B cell (primary cell): Measurements from ENCODE around the gene RGS19. TPM values are rescaled to one million over a fixed set of nuclear protein-coding genes. Genes with fewer than 3 reads are reported as not detected.

Source experiments
- ATAC-seq: fragments of 200-7000 bp; cut with Tn5 transposase; one replicate; pipeline ENCODE4 v1.10.0; 2021; ENCODE audit warnings: low read depth, mild to moderate bottlenecking, moderate number of reproducible peaks, moderate library complexity
- CTCF ChIA-PET: fragments of 350-600 bp; sonication (Branson Sonifier 250); formaldehyde crosslinking; loops from one replicate; lab custom pipeline; 2021; ENCODE audit warnings: antibody characterized with exemption, inconsistent platforms; lab: Charles Lee
- POLR2A ChIA-PET: fragments of 350-600 bp; sonication (Branson Sonifier 250); formaldehyde crosslinking; loops from one replicate; lab custom pipeline; 2021; ENCODE audit warnings: antibody characterized with exemption; lab: Charles Lee
- DNase-seq: peaks from one replicate; pipeline ENCODE4 v3.0.0; 2013
- H2AFZ ChIP-seq: 2 replicates; pipeline ENCODE4 v1.6.1; 2012; ENCODE audit warnings: mild to moderate bottlenecking, low read depth, low read length; ENCODE audit not compliant: insufficient read depth, poor library complexity, severe bottlenecking
- H3K27ac ChIP-seq, 2 donors: 1 replicate in 1 of 2; 2 replicates in 1 of 2; pipeline ENCODE4 v1.5.1; 2012 to 2013; ENCODE audit warnings: low read length in 2 of 2, mild to moderate bottlenecking in 2 of 2, moderate library complexity in 1 of 2
- H3K27me3 ChIP-seq, 4 experiments: fragments of 200-600 bp in 1 of 4; sonication (generic) in 1 of 4; replicated peaks in 1 of 4; 1 replicate in 2 of 4; 2 replicates in 2 of 4; pipeline versions ENCODE4 v1.6.1 to v1.7.0; 2013 to 2016; ENCODE audit warnings: low read length in 3 of 4, mild to moderate bottlenecking in 2 of 4, mixed read lengths in 1 of 4, moderate library complexity in 1 of 4; ENCODE audit not compliant: insufficient read depth in 4 of 4, control insufficient read depth in 3 of 4; ENCODE audit errors: control extremely low read depth in 1 of 4
- H3K36me3 ChIP-seq, 2 experiments: replicated peaks in 1 of 2; 1 replicate in 1 of 2; 2 replicates in 1 of 2; pipeline versions ENCODE4 v1.6.1 to v1.7.1; 2013; ENCODE audit warnings: low read length in 1 of 2; ENCODE audit not compliant: insufficient read depth in 2 of 2, control insufficient read depth in 1 of 2; ENCODE audit errors: control extremely low read depth in 1 of 2, extremely low read depth in 1 of 2
- H3K4me1 ChIP-seq, 2 donors: fragments of 200-600 bp in 1 of 2; sonication (generic) in 1 of 2; 1 replicate in 1 of 2; 2 replicates in 1 of 2; pipeline versions ENCODE4 v1.5.1 to v1.6.1; 2013 to 2017; ENCODE audit warnings: low read length in 2 of 2; ENCODE audit not compliant: control insufficient read depth in 2 of 2, insufficient read depth in 2 of 2
- H3K4me2 ChIP-seq: replicated peaks from 2 replicates; pipeline ENCODE3; 2012; ENCODE audit warnings: mild to moderate bottlenecking, low read depth, low read length; ENCODE audit not compliant: poor library complexity, severe bottlenecking
- H3K4me3 ChIP-seq, 5 experiments: fragments of 200-600 bp in 1 of 5; sonication (generic) in 1 of 5; 1 replicate in 3 of 5; 2 replicates in 2 of 5; pipeline versions ENCODE4 v1.5.1 to v1.7.0; 2011 to 2016; ENCODE audit warnings: low read length in 4 of 5, mild to moderate bottlenecking in 4 of 5, low read depth in 2 of 5, control low read depth in 1 of 5, moderate library complexity in 1 of 5; ENCODE audit not compliant: insufficient read depth in 1 of 5; ENCODE audit errors: control extremely low read depth in 1 of 5, extremely low read depth in 1 of 5
- H3K79me2 ChIP-seq: fragments of 200-600 bp; sonication (generic); one replicate; pipeline ENCODE4 v1.6.0; 2016; ENCODE audit warnings: low read length; ENCODE audit not compliant: control insufficient read depth, insufficient read depth
- H3K9ac ChIP-seq: fragments of 200-600 bp; sonication (generic); 2 replicates; pipeline ENCODE4 v1.6.1; 2017; ENCODE audit warnings: mild to moderate bottlenecking, low read length, moderate library complexity
- H3K9me3 ChIP-seq, 3 donors: one replicate each; pipeline versions ENCODE4 v1.6.1 to v1.7.1; 2013; ENCODE audit warnings: low read length in 2 of 3; ENCODE audit not compliant: control insufficient read depth in 2 of 3, insufficient read depth in 1 of 3; ENCODE audit errors: control extremely low read depth in 1 of 3
- H4K20me1 ChIP-seq: 2 replicates; pipeline ENCODE4 v1.6.0; 2012; ENCODE audit warnings: mild to moderate bottlenecking, low read length; ENCODE audit not compliant: insufficient read depth, control insufficient read depth, poor library complexity, severe bottlenecking
- H3K27ac Mint-ChIP-seq: one replicate; pipeline ENCODE4 v1.8.0; 2021; ENCODE audit warnings: mixed read lengths
- H3K27me3 Mint-ChIP-seq: one replicate; pipeline ENCODE4 v1.8.0; 2021; ENCODE audit warnings: mixed read lengths
- H3K4me1 Mint-ChIP-seq: one replicate; pipeline ENCODE4 v1.8.0; 2021; ENCODE audit warnings: mixed read lengths
- H3K4me3 Mint-ChIP-seq: one replicate; pipeline ENCODE4 v1.8.0; 2021; ENCODE audit warnings: mixed read lengths
- H3K9me3 Mint-ChIP-seq: one replicate; pipeline ENCODE4 v1.8.0; 2022; ENCODE audit warnings: mixed read lengths; ENCODE audit not compliant: insufficient read depth
- CTCF ChIP-seq: fragments of 200-600 bp; IDR thresholded peaks from one replicate; pipeline ENCODE4 v1.8.0; 2022; ENCODE audit warnings: antibody characterized with exemption, mild to moderate bottlenecking
- EZH2 ChIP-seq: IDR thresholded peaks from 2 replicates; pipeline ENCODE4 v1.6.1; 2012; ENCODE audit warnings: borderline replicate concordance, low read depth, mild to moderate bottlenecking, moderate library complexity, low read length; ENCODE audit not compliant: insufficient read depth, poor library complexity, severe bottlenecking
- WGBS: methylation state at CpG from one replicate; pipeline ENCODE4 v1.1.5; 2013; ENCODE audit warnings: missing lambda C conversion rate; ENCODE audit not compliant: insufficient coverage; 5-methylcytosine and 5-hydroxymethylcytosine counted together
- intact Hi-C: fragments of 100-400 bp; cut with micrococcal nuclease; formaldehyde crosslinking; loops from one replicate; pipeline ENCODE4 v1.10.0; 2022
- polyA plus RNA-seq: library from polyadenylated mRNA; depleted of rRNA; stranded (reverse); fragments of >200 nt; gene quantifications from 2 replicates; pipeline ENCODE4 v1.2.3, GENCODE V29; 2012
- total RNA-seq, 2 donors: library from RNA; stranded (reverse); fragments of 120-200 nt in 1 of 2; gene quantifications; 1 replicate in 1 of 2; 2 replicates in 1 of 2; pipeline versions ENCODE4 v1.2.3 to v1.2.4, GENCODE V29; 2013 to 2022

Gene RGS19
- total and polyA plus RNA-seq, 2 donors (not counting 1 experiment from before 2014, with no cell fraction given), result 69.4 to 203 TPM

GRCh38 chr20:64107736-64108457, 28.6 kb upstream of the RGS19 start:
- intact Hi-C loops, result no loop called here
- peak overlapping the region; percentile 80 for H3K4me3 Mint-ChIP-seq
- ATAC-seq, result peak; percentile 83
- Histone ChIP-seq H3K27me3 (peaks cover 0 to 7% (median 0%) of the 10 kb centered on the region in 4 experiments), H2AFZ (peak overlapping the region; percentile 69), H3K36me3 (no peaks in the 10 kb centered on the region), H3K9ac (peak overlapping the region; percentile 7), H3K27ac (peak overlapping the region; percentile 66 to 78), H3K4me2 (peak overlapping the region; percentile 66), H3K4me3 (peak overlapping the region in 3 of 5 experiments; percentile 19 to 24 (median 21)), H3K79me2 (no peaks in the 10 kb centered on the region), H3K9me3 (no peaks in the 10 kb centered on the region), H4K20me1 (no peaks in the 10 kb centered on the region), H3K4me1 (peaks cover 20 to 44% of the 10 kb centered on the region in 2 donors)
- no peak for TF ChIP-seq EZH2
- no peak for TF ChIP-seq CTCF
- no peaks in the 10 kb centered on the region for H3K9me3 Mint-ChIP-seq
- H3K4me1 Mint-ChIP-seq, result peaks cover 39% of the 10 kb centered on the region
- 32% methylated on average over 19 of the region's 19 CpGs for WGBS
- CTCF ChIA-PET, result interaction anchor here (0.8 to 4.6 kb wide), 10 partner anchors 8 to 69 kb away, joined by 3 to 23 read pairs (median 4); partner anchors contain the start of genes LKAAEAR1 and RGS19
- DNase-seq, result peak; percentile 76
- POLR2A ChIA-PET, result interaction anchor here (0.6 to 1.1 kb wide), 5 partner anchors 13 to 129 kb away, joined by 3 to 4 read pairs (median 3); partner anchors contain the start of genes LKAAEAR1 and SAMD10
- H3K27me3 Mint-ChIP-seq, result no peaks in the 10 kb centered on the region
- peak overlapping the region; percentile 92 for H3K27ac Mint-ChIP-seq
